Measurements from ENCODE around the gene RFTN1. TPM values are rescaled to one million over a fixed set of nuclear protein-coding genes. Genes with fewer than 3 reads are reported as not detected.

The RFTN1 gene
- total RNA-seq, 1 experiment from 2014 or later: 2.2 TPM

- no peak overlapping the region for H4K8ac ChIP-seq (replicated peaks; ENCODE audit: insufficient read length, low read depth, low read length)
- H3K4me1 ChIP-seq (ENCODE audit: insufficient read depth, low read length): peaks cover 8% of the 10 kb centered on the region; the same call in 1 of the 2 replicates
- H3K4ac ChIP-seq (ENCODE audit: low read depth, low read length): no peak overlapping the region
- no peak overlapping the region for H2AFZ ChIP-seq (ENCODE audit: low read length)
- no peak overlapping the region for H3K27ac ChIP-seq (ENCODE audit: insufficient read length, low read depth, low read length)
- WGBS (ENCODE audit: extremely low coverage, insufficient read length, low lambda C conversion rate): no CpG with 5 or more reads among the region's 9 CpGs
- H4K5ac ChIP-seq (ENCODE audit: insufficient read length, low read depth, low read length): no peak overlapping the region
- no peak overlapping the region for H3K56ac ChIP-seq (ENCODE audit: insufficient read length, low read depth, low read length)
- H3K79me1 ChIP-seq (ENCODE audit: insufficient read depth, low read depth, low read length, poor library complexity, severe bottlenecking): no peaks in the 10 kb centered on the region
- no peak overlapping the region for H3T11ph ChIP-seq (ENCODE audit: low read length)
- H3K23ac ChIP-seq (ENCODE audit: insufficient read length, low read depth, low read length): no peak overlapping the region
- peaks cover 5 to 10% (median 8%) of the 10 kb centered on the region in 3 experiments; a peak in 6 of 7 replicates for H3K36me3 Mint-ChIP-seq (ENCODE audit: insufficient read depth in 1 of 3, low read depth in 3 of 3)
- H3K14ac ChIP-seq (ENCODE audit: insufficient read depth, low read length): no peak overlapping the region
- peaks cover 16 to 25% of the 10 kb centered on the region in 2 experiments for H3K4me1 Mint-ChIP-seq
- no peak overlapping the region for H4K91ac ChIP-seq (ENCODE audit: insufficient read length, low read depth, low read length)
- no peak for TF ChIP-seq CTCF (conservative IDR thresholded peaks at IDR 0.05)
- no peaks in the 10 kb centered on the region for H4K20me1 ChIP-seq (ENCODE audit: control insufficient read depth, insufficient read depth, insufficient read length)
- peaks cover 8% of the 10 kb centered on the region for H3K27me3 Mint-ChIP-seq (ENCODE audit: low read depth)
- DNase-seq: no peak
- no peak overlapping the region for H2BK120ac ChIP-seq (ENCODE audit: low read depth, low read length, poor library complexity, severe bottlenecking)
- H3K18ac ChIP-seq (ENCODE audit: insufficient read length, low read depth, low read length): no peak overlapping the region
- no peak overlapping the region for H3K9ac ChIP-seq (ENCODE audit: extremely low read depth, insufficient read length, low read length)
- H2BK5ac ChIP-seq (ENCODE audit: insufficient read length, low read length): no peak overlapping the region
- no peaks in the 10 kb centered on the region for H3K23me2 ChIP-seq (ENCODE audit: insufficient read length, low read depth, low read length, poor library complexity, severe bottlenecking)
- no peak overlapping the region for H2BK12ac ChIP-seq (ENCODE audit: insufficient read length, low read depth, low read length)
- H2BK20ac ChIP-seq (ENCODE audit: low read depth, low read length, poor library complexity, severe bottlenecking): no peak overlapping the region
- no peak overlapping the region for H3K4me3 Mint-ChIP-seq
- no peak overlapping the region for H2AK5ac ChIP-seq (ENCODE audit: insufficient read length, low read length)
- peak overlapping the region in 1 of 3 experiments; percentile 60; a peak in 1 of 7 replicates for H3K27ac Mint-ChIP-seq
- H3K27me3 ChIP-seq (ENCODE audit: insufficient read depth, low read length): no peaks in the 10 kb centered on the region
- H3K4me2 ChIP-seq (ENCODE audit: insufficient read depth, insufficient read length, low read length): no peak overlapping the region
- peaks cover 8 to 13% of the 10 kb centered on the region in 2 experiments for H3K9me3 Mint-ChIP-seq
- H2BK15ac ChIP-seq (ENCODE audit: low read depth, low read length): no peak overlapping the region
- no peaks in the 10 kb centered on the region for H3K9me3 ChIP-seq (ENCODE audit: control insufficient read depth, low read depth, low read length)
- H3K79me2 ChIP-seq (ENCODE audit: insufficient read depth, low read length): no peaks in the 10 kb centered on the region
Observed at GRCh38 chr3:16494814-16495431, 18.6 kb downstream of the RFTN1 start.
